ENCODE data around the gene GRIN2A. TPM values are rescaled to one million over a fixed set of nuclear protein-coding genes. Genes with fewer than 3 reads are reported as not detected.

Gene GRIN2A
- total RNA-seq, 1 experiment from 2014 or later = not detected

GRCh38 chr16:10121897-10122425, 60.3 kb downstream of the GRIN2A start:
- Histone ChIP-seq H3K9ac (ENCODE audit: low read length) (no peak overlapping the region), H3K4me3 (ENCODE audit: low read length) (no peak overlapping the region), H4K20me1 (ENCODE audit: insufficient read depth, low read depth, low read length) (no peaks in the 10 kb centered on the region), H3K4me2 (ENCODE audit: low read depth, low read length, poor library complexity, severe bottlenecking) (no peak overlapping the region), H3K36me3 (ENCODE audit: insufficient read depth, low read length) (no peaks in the 10 kb centered on the region), H3K9me3 (ENCODE audit: low read length) (no peaks in the 10 kb centered on the region), H3K79me2 (ENCODE audit: low read length) (no peaks in the 10 kb centered on the region), H3K4me1 (ENCODE audit: low read length) (no peaks in the 10 kb centered on the region), H2AFZ (ENCODE audit: low read length) (no peak overlapping the region), H3K9me2 (replicated peaks; ENCODE audit: insufficient read depth, low read length) (no peaks in the 10 kb centered on the region), H3K27ac (ENCODE audit: low read length) (no peak overlapping the region), H3K27me3 (ENCODE audit: low read length) (no peaks in the 10 kb centered on the region)
- DNase-seq = no peak

- Histone ChIP-seq H2AFZ (ENCODE audit: low read length) (no peak overlapping the region), H3K9me2 (replicated peaks; ENCODE audit: insufficient read depth, low read length) (no peaks in the 10 kb centered on the region)
- no peak for DNase-seq
Measured at GRCh38 chr16:10121491-10121890, 60.7 kb downstream of the GRIN2A start.

GRCh38 chr16:10120953-10121352, 61.3 kb downstream of the GRIN2A start:
- H3K36me3 ChIP-seq (ENCODE audit: insufficient read depth, low read length) = no peaks in the 10 kb centered on the region
- no peaks in the 10 kb centered on the region for H3K27me3 ChIP-seq (ENCODE audit: low read length)
- H2AFZ ChIP-seq (ENCODE audit: low read length) = no peak overlapping the region
- H3K27ac ChIP-seq (ENCODE audit: low read length) = no peak overlapping the region
- no peak overlapping the region for H3K4me2 ChIP-seq (ENCODE audit: low read depth, low read length, poor library complexity, severe bottlenecking)
- no peaks in the 10 kb centered on the region for H3K9me2 ChIP-seq (replicated peaks; ENCODE audit: insufficient read depth, low read length)
- DNase-seq = no peak
- no peaks in the 10 kb centered on the region for H3K9me3 ChIP-seq (ENCODE audit: low read length)
- no peaks in the 10 kb centered on the region for H3K4me1 ChIP-seq (ENCODE audit: low read length)
- H3K4me3 ChIP-seq (ENCODE audit: low read length) = no peak overlapping the region
- no peak overlapping the region for H3K9ac ChIP-seq (ENCODE audit: low read length)
- H4K20me1 ChIP-seq (ENCODE audit: insufficient read depth, low read depth, low read length) = no peaks in the 10 kb centered on the region
- no peaks in the 10 kb centered on the region for H3K79me2 ChIP-seq (ENCODE audit: low read length)

More at GRCh38 chr16:10121491-10121890, 60.7 kb downstream of the GRIN2A start:
- no peaks in the 10 kb centered on the region for H3K9me3 ChIP-seq (ENCODE audit: low read length)
- H3K79me2 ChIP-seq (ENCODE audit: low read length) = no peaks in the 10 kb centered on the region
- H3K4me2 ChIP-seq (ENCODE audit: low read depth, low read length, poor library complexity, severe bottlenecking) = no peak overlapping the region
- no peak overlapping the region for H3K4me3 ChIP-seq (ENCODE audit: low read length)
- no peaks in the 10 kb centered on the region for H4K20me1 ChIP-seq (ENCODE audit: insufficient read depth, low read depth, low read length)
- no peaks in the 10 kb centered on the region for H3K36me3 ChIP-seq (ENCODE audit: insufficient read depth, low read length)
- no peaks in the 10 kb centered on the region for H3K27me3 ChIP-seq (ENCODE audit: low read length)
- H3K4me1 ChIP-seq (ENCODE audit: low read length) = no peaks in the 10 kb centered on the region
- no peak overlapping the region for H3K27ac ChIP-seq (ENCODE audit: low read length)
- H3K9ac ChIP-seq (ENCODE audit: low read length) = no peak overlapping the region

- no peak overlapping the region for H3K27ac ChIP-seq (ENCODE audit: low read length)
- DNase-seq = no peak
- no peaks in the 10 kb centered on the region for H3K9me3 ChIP-seq (ENCODE audit: low read length)
- no peak overlapping the region for H3K4me2 ChIP-seq (ENCODE audit: low read depth, low read length, poor library complexity, severe bottlenecking)
- H3K36me3 ChIP-seq (ENCODE audit: insufficient read depth, low read length) = no peaks in the 10 kb centered on the region
- no peaks in the 10 kb centered on the region for H3K9me2 ChIP-seq (replicated peaks; ENCODE audit: insufficient read depth, low read length)
- no peaks in the 10 kb centered on the region for H3K4me1 ChIP-seq (ENCODE audit: low read length)
- H3K9ac ChIP-seq (ENCODE audit: low read length) = no peak overlapping the region
- H3K4me3 ChIP-seq (ENCODE audit: low read length) = no peak overlapping the region
- no peaks in the 10 kb centered on the region for H3K27me3 ChIP-seq (ENCODE audit: low read length)
- no peaks in the 10 kb centered on the region for H3K79me2 ChIP-seq (ENCODE audit: low read length)
- no peaks in the 10 kb centered on the region for H4K20me1 ChIP-seq (ENCODE audit: insufficient read depth, low read depth, low read length)
- H2AFZ ChIP-seq (ENCODE audit: low read length) = no peak overlapping the region
Measured at GRCh38 chr16:10114409-10114808, 67.8 kb downstream of the GRIN2A start.

GRCh38 chr16:10113248-10113647, 69.0 kb downstream of the GRIN2A start:
- Histone ChIP-seq H3K79me2 (ENCODE audit: low read length) (no peaks in the 10 kb centered on the region), H3K4me3 (ENCODE audit: low read length) (no peak overlapping the region), H3K27ac (ENCODE audit: low read length) (no peak overlapping the region), H2AFZ (ENCODE audit: low read length) (no peak overlapping the region), H3K4me2 (ENCODE audit: low read depth, low read length, poor library complexity, severe bottlenecking) (no peak overlapping the region), H3K9me3 (ENCODE audit: low read length) (no peaks in the 10 kb centered on the region), H3K9ac (ENCODE audit: low read length) (no peak overlapping the region), H4K20me1 (ENCODE audit: insufficient read depth, low read depth, low read length) (no peaks in the 10 kb centered on the region), H3K36me3 (ENCODE audit: insufficient read depth, low read length) (no peaks in the 10 kb centered on the region), H3K4me1 (ENCODE audit: low read length) (no peaks in the 10 kb centered on the region), H3K27me3 (ENCODE audit: low read length) (no peaks in the 10 kb centered on the region), H3K9me2 (replicated peaks; ENCODE audit: insufficient read depth, low read length) (no peaks in the 10 kb centered on the region)
- DNase-seq = no peak

DNA sequence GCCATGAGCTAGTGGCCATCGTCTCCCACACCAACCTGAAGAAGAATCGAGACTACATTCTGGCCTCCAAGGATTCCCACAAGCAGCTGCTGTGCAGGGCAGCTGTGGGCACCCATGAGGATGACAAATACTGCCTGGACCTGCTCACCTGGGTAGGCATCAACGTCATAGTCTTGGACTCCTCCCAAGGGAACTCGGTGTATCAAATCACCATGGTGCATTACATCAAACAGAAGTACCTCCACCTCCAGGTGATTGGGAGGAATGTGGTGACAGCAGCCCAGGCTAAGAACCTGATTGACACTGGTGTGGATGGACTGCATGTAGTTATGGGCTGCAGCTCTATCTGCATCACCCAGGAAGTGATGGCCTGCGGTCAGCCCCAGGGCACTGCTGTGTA, 70.2 kb downstream of the GRIN2A start:
- DNase-seq = no peak
- Histone ChIP-seq H3K9ac (ENCODE audit: low read length) (no peak overlapping the region), H3K4me1 (ENCODE audit: low read length) (no peaks in the 10 kb centered on the region), H3K9me2 (replicated peaks; ENCODE audit: insufficient read depth, low read length) (no peaks in the 10 kb centered on the region), H3K27ac (ENCODE audit: low read length) (no peak overlapping the region), H3K27me3 (ENCODE audit: low read length) (no peaks in the 10 kb centered on the region), H3K4me2 (ENCODE audit: low read depth, low read length, poor library complexity, severe bottlenecking) (no peak overlapping the region), H3K79me2 (ENCODE audit: low read length) (no peaks in the 10 kb centered on the region), H3K9me3 (ENCODE audit: low read length) (no peaks in the 10 kb centered on the region), H2AFZ (ENCODE audit: low read length) (no peak overlapping the region), H4K20me1 (ENCODE audit: insufficient read depth, low read depth, low read length) (no peaks in the 10 kb centered on the region), H3K4me3 (ENCODE audit: low read length) (no peak overlapping the region), H3K36me3 (ENCODE audit: insufficient read depth, low read length) (no peaks in the 10 kb centered on the region)

DNA sequence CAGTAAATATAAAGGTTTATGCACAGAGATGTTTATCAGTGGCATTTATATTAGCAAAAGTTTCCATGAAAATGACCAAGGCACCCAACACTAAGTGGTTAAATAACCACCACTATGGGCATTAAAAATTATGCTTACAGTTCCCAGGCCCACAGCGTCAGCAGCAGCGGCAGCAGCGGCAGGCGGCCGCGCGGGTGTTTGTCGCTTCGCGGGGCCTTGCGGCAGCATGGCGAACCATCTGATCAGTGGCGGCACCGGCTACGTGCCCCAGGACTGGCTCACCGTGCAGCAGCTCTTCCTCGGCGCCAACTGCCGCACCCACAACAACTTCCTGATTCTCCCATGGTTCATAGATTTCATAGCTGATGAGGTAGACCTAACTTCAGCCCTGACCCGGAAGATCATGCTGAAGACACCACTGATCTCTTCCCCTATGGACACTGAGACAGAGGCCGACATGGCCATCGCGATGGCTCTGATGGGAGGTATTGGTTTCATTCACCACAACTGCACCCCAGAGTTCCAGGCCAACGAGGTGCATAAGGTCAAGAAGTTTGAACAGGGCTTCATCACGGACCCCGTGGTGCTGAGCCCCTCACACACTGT, 71.0 kb downstream of the GRIN2A start:
- H3K4me3 ChIP-seq (ENCODE audit: low read length) = no peak overlapping the region
- H3K79me2 ChIP-seq (ENCODE audit: low read length) = no peaks in the 10 kb centered on the region
- H3K4me1 ChIP-seq (ENCODE audit: low read length) = no peaks in the 10 kb centered on the region
- H3K4me2 ChIP-seq (ENCODE audit: low read depth, low read length, poor library complexity, severe bottlenecking) = no peak overlapping the region
- no peak overlapping the region for H3K27ac ChIP-seq (ENCODE audit: low read length)
- H3K9me2 ChIP-seq (replicated peaks; ENCODE audit: insufficient read depth, low read length) = no peaks in the 10 kb centered on the region
- DNase-seq = no peak
- no peaks in the 10 kb centered on the region for H3K36me3 ChIP-seq (ENCODE audit: insufficient read depth, low read length)
- H3K27me3 ChIP-seq (ENCODE audit: low read length) = no peaks in the 10 kb centered on the region
- H3K9ac ChIP-seq (ENCODE audit: low read length) = no peak overlapping the region
- H4K20me1 ChIP-seq (ENCODE audit: insufficient read depth, low read depth, low read length) = no peaks in the 10 kb centered on the region
- no peak overlapping the region for H2AFZ ChIP-seq (ENCODE audit: low read length)
- no peaks in the 10 kb centered on the region for H3K9me3 ChIP-seq (ENCODE audit: low read length)

- no peaks in the 10 kb centered on the region for H3K9me3 ChIP-seq (ENCODE audit: low read length)
- H3K27ac ChIP-seq (ENCODE audit: low read length) = no peak overlapping the region
- H3K4me2 ChIP-seq (ENCODE audit: low read depth, low read length, poor library complexity, severe bottlenecking) = no peak overlapping the region
- no peak for DNase-seq
- no peaks in the 10 kb centered on the region for H3K36me3 ChIP-seq (ENCODE audit: insufficient read depth, low read length)
- H3K4me3 ChIP-seq (ENCODE audit: low read length) = no peak overlapping the region
- H3K9ac ChIP-seq (ENCODE audit: low read length) = no peak overlapping the region
- H3K79me2 ChIP-seq (ENCODE audit: low read length) = no peaks in the 10 kb centered on the region
- H4K20me1 ChIP-seq (ENCODE audit: insufficient read depth, low read depth, low read length) = no peaks in the 10 kb centered on the region
- H3K27me3 ChIP-seq (ENCODE audit: low read length) = no peaks in the 10 kb centered on the region
- no peaks in the 10 kb centered on the region for H3K4me1 ChIP-seq (ENCODE audit: low read length)
- no peaks in the 10 kb centered on the region for H3K9me2 ChIP-seq (replicated peaks; ENCODE audit: insufficient read depth, low read length)
- no peak overlapping the region for H2AFZ ChIP-seq (ENCODE audit: low read length)
Measured at GRCh38 chr16:10110552-10110951, 71.7 kb downstream of the GRIN2A start.
